ENCODE measurements around the gene POU6F1.

- TF ChIP-seq POLR2AphosphoS5 (IDR thresholded peaks at IDR 0.05; ENCODE audit: low read depth, low read length) (no peak), SIN3A (IDR thresholded peaks at IDR 0.05; ENCODE audit: borderline replicate concordance, insufficient read depth, low read length) (no peak), TAF1 (IDR thresholded peaks at IDR 0.05; ENCODE audit: borderline replicate concordance, insufficient read depth, low read length) (no peak)
Observed at GRCh38 chr12:51219322-51219721, 1.5 kb upstream of the POU6F1 start.
